Amniotic stem cell (primary cell): ENCODE measurements around the gene PKDCC.

Source experiments
- DNase-seq: peaks from one replicate; lab custom pipeline; 2025; lab: John Stamatoyannopoulos, UW

The PKDCC gene

GRCh38 chr2:42050010-42050702 lies 2.3 kb downstream of the PKDCC start:
- no peak for DNase-seq

- no peak for DNase-seq
These were observed 3.1 kb downstream of the PKDCC start for GRCh38 chr2:42050703-42051542.

- no peak for DNase-seq
These were observed 3.9 kb downstream of the PKDCC start for GRCh38 chr2:42051543-42052235.

- DNase-seq: no peak
These were observed 5.1 kb downstream of the PKDCC start for GRCh38 chr2:42052702-42053481.

DNA sequence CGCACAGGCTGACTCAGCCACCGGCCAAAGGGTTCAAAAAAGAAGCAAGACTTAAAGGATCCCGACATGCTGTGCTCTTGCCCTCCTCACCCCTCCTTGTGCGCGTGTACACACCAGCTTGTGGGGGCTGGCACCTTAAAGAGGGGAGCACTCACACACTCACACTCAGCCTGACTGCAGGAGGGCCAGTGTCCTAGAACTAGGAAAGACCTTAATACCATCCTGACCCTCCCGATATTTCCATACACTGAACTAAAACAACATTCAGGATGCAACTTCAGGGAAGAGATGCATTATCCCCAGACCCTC lies 5.6 kb downstream of the PKDCC start:
- DNase-seq: no peak

- no peak for DNase-seq
These were observed 6.2 kb downstream of the PKDCC start for GRCh38 chr2:42053791-42054701.

DNA sequence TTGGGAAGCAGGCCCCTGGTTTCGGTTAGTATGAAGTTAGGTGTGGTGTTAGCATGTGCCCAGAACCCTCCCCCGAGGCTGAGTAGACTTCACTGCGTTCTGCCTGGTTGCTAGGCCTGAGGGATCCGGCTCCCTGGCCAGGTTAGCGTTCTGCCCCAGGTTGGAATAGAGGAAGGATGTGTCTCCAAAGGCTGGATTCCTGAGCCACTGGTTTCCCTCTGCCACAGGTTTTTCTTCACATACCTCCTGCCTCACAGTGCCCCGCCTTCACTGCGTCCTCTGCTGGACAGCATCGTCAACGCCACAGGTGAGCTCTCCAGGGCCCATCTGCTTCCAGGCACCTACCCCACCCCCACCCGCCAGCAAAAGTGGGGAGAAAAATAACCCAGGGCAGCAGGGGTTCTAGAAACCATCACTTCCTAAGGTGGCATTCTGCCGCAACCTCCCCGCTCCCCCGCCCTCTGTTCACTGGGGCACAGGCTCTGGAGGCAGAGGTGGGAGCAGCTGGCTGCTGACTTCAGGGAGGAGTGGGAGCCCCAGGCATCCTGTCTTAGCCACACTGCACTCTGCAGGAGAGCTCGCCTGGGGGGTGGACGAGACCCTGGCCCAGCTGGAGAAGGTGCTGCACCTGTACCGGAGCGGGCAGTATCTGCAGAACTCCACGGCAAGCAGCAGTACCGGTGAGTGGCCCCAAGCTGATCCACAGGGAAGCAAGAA lies 7.1 kb downstream of the PKDCC start:
- DNase-seq: no peak

DNA sequence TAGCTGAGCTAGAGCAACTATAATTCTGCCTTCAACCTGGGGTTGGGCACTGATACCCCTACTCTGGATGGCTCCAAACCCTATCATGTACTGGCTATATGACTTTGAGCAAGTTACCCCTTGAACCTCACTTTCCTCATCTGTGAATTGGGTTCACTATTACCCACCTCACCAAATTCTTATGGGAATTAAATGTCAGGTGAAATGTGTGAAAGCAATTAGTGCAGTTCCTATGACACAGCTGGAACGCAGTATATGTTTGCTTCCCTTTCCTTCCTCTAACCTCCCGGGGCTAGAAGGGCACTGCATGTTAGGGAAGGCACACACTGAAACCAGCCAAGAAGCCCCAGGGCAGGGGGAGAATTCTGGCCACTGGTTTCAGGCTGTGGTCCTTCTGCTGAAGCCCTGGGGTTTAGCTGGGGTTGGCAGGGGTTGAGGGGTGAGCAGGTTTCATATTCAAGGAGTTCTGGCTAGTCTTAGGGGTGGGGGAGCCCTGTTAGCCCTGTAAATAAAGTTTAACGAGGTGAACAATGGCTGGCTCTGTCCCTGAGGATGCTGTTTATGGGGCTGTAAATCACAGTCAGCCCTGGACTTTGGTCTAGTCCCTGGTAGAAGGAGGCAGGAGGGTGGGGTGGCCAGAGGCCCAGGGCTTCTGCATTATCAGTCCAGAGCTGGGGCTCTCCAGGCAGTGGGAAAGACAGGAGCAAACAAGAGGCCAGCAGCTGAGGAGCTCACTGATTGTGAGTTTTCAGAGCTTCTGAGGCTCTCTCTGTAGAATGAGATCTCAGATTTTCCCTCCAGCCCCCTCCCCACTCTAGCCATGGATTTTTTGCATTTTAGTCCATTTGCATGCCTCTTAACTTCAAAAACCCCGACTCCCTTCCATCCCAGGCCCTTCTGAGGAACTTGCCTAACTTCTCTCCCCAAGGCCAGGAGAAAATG lies 8.0 kb downstream of the PKDCC start:
- DNase-seq: no peak

- no peak for DNase-seq
These were observed 9.5 kb downstream of the PKDCC start for GRCh38 chr2:42057159-42057901.

DNA sequence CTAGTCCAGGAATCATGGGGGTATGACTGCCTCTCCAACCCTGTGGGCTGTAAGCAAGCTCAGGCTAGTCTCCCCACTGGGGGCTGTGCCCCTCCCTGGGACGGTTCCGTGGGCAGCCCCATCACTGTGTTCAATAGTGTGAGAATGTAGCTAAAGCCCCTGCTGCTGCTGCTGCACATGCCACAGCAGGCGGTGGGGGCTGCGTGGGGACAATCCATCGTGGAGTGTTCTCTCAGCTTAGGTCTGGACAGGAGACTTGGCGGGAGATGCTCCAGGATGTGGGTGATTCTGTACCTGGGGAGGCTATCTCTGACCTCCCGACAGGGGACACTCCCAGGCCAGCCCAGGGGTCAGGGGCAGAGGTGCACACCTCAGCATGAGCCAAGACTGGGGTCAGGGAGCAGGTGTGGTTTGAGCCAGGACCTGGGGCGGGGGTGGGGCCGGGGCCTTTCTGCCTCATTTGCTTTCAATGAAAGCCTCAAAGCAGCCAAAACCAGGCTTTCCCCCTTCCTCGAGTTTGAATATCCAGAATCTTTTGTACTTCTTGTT lies 10.2 kb downstream of the PKDCC start:
- DNase-seq: no peak

- DNase-seq: no peak
These were observed 11.6 kb downstream of the PKDCC start for GRCh38 chr2:42059261-42059898.

GRCh38 chr2:42060028-42060427 lies 12.2 kb downstream of the PKDCC start:
- DNase-seq: no peak

GRCh38 chr2:42060718-42061619 lies 13.1 kb downstream of the PKDCC start:
- DNase-seq: no peak

DNA sequence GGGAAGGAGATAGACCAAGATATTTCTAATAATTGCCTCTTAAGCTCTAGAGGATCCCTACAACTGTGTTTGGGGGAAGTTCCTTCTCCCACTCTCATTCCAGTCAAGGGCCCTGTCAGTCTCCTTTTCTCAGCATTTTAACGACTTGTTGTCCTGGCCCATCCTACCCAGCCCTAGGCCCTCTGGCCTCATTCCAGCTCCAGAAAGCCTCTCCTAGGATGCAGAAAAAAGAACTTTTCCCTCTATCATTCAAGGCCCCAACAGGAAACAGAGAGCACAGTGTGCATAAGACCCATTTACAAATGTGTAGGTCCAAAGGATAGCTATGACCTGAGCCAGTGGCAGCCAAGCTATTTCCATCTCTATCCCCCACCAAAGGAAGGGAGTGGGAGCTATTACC lies 14.0 kb downstream of the PKDCC start:
- no peak for DNase-seq

DNA sequence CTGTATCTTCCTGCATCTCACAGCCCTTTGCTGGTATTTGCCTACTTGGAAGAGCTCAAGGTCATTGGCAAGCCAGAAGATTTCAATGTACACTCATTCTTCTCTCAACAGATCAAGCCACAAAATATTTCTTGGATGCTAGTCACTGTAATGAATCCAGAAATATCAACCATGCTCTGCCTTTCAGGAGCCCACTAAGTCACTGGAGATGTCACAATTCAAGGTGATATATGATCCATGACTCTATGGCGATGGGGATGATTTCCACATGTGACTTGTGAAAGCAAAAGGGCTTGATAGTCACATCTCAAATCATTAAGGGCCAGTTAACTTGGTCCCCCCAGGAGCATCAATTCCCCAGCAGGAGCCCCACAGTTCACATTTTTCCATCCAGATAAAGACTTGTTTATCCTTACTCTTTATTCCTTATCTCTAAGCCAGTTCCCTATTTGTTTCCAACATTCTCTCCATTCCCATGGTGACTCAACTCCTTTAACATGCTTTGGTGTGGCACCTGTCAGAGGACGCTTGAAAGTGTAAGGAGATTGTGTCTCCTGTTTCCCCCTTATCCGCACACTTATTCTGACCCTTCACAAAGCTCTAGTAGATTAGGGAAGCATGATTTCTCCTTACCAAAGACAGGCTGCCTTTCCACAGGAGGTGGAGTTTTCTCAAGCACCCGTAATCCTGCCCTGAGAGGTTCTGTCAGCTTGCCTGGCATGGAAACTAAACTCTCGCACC lies 15.8 kb downstream of the PKDCC start:
- DNase-seq: no peak

- DNase-seq: no peak
These were observed 16.7 kb downstream of the PKDCC start for GRCh38 chr2:42064417-42064942.
